NCI-H774 (cell line): ENCODE measurements around the gene CDC23.
"Not testable (repeated sequence)": the region's sequence is repeated elsewhere in the genome, so short reads cannot be mapped to it uniquely, and the experiment has no call there.

Source experiments
- DNase-seq: peaks from one replicate; lab custom pipeline; 2025; lab: John Stamatoyannopoulos, UW

CDC23 gene

DNA sequence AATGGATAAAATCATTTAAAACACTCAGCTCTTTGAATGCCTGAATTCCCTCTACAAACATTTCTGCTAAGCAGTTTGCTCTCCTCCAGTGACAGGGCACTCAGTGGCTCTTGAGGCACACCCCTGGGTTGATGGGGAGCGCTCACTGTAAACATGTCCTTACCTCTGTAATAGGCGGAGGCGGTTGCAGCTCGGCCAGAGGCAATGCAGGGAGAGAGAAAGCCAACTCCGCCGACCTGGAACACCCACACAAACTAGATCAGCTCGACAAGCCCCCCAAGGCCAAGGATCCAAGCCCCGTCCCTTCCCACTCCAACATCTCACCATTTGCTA lies 329 bp downstream of the CDC23 start:
- no peak for DNase-seq

DNA sequence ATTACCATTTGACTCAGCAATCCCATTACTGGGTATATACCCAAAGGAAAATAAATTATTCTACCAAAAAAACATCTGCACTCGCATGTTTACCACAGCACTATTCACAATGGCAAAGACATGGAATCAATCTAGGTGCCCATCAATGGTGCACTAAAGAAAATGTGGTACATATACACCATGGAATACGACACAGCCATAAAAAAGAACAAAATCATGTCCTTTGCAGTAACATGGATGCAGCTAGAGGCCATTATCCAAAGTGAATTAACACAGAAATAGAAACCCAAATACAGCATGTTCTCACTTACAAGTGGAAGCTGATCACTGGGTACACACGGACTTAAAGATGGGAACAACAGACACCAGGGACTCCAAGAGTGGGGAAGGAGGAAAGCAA lies 2.1 kb downstream of the CDC23 start:
- DNase-seq = no peak

DNA sequence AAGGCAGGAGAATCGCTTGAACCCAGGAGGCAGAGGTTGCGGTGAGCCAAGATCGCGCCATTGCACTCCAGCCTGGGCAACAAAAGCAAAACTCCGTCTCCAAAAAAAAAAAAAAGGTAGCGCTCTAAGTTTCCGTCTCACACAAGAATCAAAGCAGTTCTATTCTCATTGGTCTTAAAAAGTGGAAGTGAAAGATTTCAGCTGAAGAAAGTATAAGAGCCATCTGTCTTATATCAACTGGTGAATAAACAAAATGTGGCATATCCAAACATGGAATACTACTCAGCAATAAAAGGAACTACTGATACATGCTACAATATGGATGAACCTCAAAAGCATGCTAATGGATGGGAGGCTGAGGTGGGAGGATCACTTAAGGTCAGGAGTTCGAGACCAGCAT lies 19.3 kb downstream of the CDC23 start:
- not testable (repeated sequence) for DNase-seq

DNA sequence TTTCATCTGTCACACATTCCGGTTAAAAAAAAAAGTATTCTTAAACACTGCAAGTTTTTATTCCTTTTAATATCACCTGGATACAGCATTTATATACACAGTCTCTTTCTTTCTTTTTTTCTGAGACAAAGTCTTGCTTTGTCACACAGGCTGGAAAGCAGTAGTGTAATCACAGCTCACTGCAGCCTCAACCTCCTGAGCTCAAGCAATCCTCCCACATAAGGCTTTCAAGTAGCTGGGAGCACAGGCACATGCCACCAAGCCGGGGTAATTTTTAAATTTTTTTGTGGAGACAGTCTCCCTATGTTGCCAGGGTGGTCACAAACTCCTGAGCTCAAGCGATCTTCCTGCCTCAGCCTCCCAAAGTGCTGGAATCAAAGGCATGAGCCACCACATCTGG lies 20.3 kb downstream of the CDC23 start:
- DNase-seq = no peak

DNA sequence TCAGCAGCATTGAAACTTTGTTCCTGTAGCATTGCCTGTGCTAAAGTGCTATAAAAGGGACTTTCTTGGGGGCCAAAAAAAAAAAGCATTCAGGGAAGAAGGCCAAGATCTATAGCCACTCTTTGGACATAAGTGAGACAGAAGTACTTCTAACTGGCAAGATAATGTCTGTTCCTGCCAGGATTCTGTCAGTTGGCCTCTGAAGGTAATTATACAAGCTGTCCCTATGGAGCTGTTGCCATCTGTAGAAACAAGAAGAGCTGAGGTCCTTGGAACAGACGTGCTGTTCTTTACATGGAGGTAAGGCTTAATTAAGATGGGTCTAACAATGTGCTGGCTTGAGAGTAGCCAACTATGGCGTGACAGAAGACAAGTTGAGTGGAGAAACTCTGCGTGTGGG lies 24.5 kb downstream of the CDC23 start:
- no peak for DNase-seq

DNA sequence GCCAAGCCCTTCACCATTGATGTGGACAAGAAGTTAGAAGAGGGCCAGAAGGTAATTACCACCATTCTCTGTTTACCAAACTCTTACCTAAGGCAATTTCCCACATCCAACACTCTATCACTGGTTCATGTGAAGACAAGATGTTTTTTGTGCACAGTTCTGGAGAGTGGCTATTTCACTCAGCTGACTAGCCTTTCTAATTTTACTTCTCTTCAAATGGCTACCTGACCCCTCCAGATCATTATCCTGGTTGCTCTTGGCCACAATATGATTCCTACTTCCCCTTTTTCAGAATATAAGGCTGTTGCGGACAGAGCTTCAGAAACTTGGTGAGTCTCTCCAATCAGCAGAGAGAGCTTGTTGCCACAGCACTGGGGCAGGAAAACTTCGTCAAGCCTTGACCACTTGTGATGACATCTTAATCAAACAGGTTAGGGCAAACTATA lies 27.1 kb downstream of the CDC23 start:
- DNase-seq = no peak

DNA sequence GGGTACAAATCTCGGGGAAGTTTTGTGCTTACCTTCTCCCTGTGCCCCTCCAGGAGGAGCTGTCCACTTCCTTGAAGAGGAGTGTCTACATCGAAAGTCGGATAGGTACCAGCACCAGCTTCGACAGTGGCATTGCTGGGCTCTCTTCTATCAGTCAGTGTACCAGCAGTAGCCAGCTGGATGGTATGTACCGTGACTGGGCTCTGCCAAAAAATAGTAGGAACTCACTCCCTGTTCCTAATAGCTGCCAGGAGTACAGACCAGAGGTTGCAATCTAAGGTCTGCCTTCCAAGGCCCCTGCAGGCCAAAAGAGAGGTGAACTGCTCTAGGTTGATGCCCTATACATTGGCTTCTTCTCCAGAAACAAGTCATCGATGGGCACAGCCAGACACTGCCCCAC lies 30.3 kb downstream of the CDC23 start:
- no peak for DNase-seq

DNA sequence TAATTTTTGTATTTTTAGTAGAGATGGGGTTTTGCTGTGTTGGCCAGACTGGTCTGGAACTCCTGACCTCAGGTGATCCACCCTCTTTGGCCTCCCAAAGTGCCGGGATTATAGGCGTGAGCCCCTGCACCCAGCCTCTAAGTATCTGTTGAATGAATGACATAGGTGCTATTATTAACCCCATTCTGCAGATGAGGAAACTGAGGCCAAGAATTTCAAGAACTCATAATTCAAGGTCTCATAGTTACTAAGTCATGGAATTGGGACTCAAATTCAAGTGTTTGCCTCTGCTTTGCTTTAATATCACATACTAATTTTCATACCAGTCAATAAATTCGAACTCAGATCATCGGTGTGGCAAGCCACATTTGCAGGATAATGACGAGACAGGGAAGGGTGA lies 32.3 kb downstream of the CDC23 start:
- DNase-seq = no peak

DNA sequence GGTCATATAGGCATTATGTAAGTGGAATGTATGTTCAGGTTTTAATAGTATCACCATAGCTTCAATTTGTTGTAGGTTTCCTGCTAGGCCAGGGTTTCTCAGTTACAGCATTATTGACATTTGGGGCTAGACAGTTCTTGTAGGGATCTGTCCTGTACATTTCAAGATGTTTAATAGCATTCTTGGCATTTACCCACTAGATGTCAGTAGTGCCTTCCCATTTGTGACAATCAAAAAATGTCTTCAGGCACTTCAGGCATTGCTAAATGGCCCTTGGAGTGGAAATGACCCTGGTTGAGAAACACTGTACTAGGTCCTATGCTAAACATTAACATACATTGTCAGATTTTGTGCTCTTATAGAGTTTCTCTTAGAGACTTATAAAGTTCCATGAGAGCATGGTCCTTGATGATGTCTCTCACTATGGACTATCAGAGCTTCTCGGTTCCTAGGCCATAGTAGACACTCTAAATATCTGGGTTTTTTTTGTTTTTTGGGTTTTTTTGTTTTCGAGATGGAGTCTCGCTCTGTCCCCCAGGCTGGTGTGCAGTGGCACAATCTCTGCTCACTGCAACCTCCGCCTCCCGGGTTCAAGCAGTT lies 32.8 kb downstream of the CDC23 start:
- no peak for DNase-seq

DNA sequence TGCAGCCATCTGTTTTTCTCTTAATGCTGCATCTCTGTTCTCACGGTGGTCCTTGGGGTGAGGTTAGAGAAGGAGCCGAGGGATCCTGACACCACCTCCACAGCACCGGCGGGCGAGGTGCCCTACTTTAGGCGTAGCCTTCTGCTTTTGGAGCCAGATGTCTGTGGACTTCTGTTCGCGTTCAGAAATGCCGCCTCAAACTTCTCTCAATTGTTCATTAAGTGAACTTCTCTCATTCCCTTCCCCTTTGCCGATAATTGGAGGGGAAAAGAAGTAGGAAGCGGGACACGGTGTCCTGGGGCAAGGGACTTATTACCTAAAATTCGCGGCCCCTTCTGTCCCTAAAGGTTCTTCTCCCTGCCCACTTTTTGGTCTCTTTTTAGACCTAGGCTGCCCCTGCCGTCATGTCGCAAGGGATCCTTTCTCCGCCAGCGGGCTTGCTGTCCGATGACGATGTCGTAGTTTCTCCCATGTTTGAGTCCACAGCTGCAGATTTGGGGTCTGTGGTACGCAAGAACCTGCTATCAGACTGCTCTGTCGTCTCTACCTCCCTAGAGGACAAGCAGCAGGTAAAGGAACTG lies 33.8 kb downstream of the CDC23 start:
- no peak for DNase-seq

DNA sequence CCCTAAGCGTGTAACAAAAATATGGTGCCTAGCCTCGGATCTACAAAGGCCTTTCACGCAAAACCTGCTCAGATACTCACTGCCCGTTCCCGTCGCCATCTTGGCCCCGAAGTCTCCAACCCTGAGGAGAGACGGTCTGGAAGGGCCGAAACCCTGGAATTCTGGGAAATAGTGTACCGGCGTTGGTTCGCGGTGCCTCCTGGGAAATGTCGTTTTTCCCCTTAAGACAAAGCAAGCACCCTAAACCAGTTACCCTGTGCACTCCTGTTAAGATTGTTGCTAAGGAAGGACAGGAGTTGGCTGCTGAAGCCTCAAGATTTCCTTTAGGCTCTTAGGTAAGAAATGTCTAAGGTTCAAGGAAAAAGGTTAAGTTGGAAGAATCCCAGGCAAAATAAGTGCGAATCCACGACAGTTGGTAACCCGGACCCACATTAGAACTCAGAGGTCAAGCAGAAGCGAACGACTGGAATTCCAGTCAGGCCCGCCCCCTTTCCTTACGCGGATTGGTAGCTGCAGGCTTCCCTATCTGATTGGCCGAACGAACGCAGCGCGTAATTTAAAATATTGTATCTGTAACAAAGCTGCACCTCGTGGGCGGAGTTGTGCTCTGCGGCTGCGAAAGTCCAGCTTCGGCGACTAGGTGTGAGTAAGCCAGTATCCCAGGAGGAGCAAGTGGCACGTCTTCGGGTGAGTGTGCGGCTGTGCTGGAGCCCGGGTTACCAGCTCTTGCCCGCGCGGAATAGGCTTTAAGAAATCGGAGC lies 34.4 kb downstream of the CDC23 start, which contains the start of the genes BRD8 and KIF20A:
Gene BRD8, minus strand, starts transcription at position 115 of the 761 bp plus-strand sequence. Its CDS starts 16 bp downstream, at position 99.
Gene KIF20A, plus strand, starts transcription at position 597 of the 761 bp plus-strand sequence. CDS start 569 bp downstream, outside the sequence.
- peak; percentile 89 for DNase-seq

DNA sequence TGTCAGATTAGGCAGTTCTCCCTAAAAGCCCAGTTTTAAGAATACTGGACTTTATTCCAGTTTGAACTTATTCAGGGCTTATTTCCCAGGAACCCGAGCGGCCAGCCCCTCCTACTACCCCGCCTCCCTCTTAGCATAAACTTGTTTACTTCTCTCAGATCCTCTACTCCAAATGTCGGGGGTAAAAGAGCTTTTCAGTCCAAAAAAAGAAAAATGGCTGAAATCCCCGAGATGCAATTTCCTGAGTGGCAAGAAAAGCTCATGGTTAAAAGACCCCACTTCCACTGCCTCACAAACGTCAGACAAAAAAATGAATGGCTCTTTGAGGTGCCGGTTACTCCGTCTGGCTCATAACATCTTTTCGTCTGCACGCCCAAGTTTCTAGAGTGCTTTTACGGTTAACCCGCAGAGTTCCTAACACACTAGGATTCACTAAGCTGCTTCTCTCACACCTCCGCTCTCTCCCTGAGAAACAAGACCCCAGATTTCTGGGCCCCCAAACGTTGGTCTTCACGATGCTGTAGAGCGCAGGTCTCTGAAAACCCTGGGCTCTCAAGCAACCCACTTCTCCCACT lies 35.1 kb downstream of the CDC23 start:
- DNase-seq = no peak

DNA sequence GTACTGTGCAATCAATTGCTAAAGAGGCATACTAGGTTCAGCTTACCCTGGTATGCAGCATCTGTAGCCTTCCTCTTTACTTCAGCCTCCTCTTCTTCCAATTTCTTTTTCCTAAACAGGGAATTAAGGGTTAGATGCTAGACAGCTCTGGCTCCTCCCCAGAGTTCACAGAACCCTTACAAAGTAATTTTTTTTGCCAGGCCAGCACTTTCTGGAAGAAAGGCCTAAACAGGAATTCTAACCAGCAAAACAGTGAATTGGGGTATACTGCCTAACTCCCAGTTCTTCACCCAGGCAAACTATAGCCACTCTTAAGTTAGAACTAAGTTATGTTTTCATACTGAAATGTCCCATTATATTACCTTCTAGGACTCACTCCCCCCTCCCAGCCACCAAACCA lies 42.8 kb downstream of the CDC23 start:
- no peak for DNase-seq

DNA sequence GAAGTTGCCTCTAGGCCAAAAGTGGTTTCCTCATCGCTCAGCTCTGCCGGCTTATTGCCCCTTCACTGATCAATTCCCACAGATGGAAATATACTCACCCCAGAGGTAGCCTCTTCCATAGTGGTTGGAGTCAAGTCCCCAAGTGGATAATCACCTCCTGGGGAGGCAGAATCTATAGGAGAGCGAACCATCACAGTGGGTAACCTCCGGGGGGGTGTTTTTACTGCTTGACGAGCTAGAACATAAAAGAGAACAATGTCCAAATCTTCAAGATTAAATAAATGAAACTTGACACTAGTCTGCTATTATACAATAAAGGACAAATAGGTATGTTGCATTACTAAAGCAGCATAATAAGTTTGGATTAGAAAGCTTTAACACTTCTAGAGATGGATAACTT lies 44.0 kb downstream of the CDC23 start:
- DNase-seq = no peak

DNA sequence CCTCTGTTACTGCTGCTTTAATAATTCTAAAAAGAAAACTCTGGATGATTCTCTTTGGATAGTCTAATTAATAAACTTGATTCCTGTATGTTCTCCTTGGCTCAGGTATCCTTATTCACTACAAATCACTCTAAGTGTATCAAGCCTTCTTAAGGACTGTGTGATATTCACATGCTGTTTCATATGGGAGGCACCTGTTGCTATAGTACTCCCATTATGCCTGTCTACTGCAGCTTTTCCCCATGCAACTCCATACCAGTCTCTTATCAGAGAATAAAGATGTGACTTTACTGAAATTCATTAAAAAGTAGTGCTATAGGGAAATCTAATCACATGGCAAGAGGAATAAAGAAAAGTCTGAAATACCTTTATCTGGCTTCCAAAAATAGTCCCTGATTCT lies 49.4 kb downstream of the CDC23 start:
- no peak for DNase-seq

DNA sequence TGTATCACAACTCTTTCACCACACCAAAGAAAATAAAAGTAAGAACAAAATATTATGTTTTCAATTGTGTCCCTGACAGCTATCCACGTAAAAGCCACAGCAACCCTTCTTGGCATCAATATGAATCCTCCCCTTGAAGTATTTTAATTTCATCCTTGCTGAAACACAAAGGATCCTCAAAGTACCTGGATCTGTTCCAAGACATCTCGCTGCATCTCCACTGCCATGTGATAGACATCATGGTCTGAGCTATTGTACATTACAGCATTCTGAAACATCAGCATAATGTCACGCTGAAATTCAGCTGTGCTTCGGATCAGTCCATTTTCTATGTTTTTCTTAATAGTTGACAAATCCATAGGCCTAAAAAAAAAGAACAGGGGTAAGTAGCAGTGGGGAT lies 52.4 kb downstream of the CDC23 start:
- no peak for DNase-seq

DNA sequence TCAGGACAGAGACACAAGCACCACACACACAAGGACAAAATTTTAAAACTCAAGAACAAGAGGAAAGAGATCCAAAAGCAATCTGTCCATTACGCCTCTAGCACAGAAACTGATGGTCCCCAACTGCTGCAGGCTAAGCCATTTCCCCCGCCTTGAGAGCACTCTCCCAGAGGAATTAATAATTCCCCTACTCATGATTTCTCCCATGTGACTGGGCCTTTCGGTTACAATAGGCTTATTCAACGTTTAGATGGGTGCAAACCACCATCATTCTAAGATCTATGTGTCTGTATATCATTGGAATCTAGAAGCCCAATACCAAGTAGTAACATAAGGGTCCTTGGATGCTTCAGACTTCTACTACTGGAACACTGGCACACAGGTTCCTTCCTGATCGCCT lies 53.5 kb downstream of the CDC23 start:
- DNase-seq = no peak

DNA sequence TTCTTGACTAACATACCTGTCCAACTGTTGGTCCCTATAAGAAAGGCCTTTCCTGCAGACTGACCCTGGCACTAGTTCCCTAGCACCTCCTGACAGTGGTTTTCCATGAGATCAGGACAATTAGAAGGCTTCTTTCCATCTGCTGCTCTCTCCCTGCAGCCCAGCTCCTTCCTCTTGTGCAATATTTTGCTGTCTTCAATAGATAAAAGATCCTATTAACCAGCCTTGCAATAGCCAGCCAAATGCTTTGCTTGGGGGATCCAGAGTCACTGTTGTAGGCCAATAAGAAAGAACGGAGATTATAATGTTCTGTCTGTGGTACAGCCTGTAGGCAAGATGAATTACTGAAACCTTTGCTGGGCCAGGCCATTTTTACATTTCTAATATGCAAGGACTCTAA lies 55.5 kb downstream of the CDC23 start:
- no peak for DNase-seq

DNA sequence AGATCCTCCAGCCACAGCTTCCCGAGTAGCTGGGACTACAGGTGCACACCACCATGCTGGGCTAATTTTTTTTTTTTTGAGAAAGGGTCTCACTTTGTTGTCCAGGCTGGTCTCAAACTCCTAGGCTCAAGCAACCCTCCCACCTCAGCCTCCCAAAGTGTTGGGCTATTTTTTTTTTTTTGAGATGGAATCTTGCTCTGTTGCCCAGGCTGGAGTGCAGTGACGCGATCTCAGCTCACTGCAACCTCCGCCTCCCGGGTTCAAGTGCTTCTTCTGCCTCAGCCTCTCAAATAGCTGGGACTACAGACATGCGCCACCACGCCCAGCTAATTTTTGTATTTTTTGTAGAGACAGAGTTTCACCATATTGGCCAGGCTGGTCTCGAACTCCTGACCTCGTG lies 57.1 kb downstream of the CDC23 start:
- not testable (repeated sequence) for DNase-seq

DNA sequence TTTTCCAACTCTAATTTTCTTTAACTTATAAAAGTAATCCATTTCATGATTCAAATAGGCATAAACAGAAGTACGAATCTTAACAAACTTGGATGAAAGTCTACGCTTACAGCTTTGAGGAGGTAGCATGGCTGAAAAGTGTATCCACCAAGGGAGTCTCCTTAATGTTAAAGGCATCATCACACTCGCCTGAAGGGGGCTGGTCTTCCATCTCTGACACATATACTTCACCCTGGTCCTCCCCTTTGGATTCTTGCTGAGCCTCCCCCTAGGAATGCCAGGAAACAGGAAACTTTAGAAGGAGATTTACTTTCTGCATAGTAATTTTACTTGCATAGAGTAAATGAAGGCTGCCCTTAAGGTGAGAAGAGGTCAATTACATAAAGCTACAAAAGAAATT lies 63.6 kb downstream of the CDC23 start:
- no peak for DNase-seq

DNA sequence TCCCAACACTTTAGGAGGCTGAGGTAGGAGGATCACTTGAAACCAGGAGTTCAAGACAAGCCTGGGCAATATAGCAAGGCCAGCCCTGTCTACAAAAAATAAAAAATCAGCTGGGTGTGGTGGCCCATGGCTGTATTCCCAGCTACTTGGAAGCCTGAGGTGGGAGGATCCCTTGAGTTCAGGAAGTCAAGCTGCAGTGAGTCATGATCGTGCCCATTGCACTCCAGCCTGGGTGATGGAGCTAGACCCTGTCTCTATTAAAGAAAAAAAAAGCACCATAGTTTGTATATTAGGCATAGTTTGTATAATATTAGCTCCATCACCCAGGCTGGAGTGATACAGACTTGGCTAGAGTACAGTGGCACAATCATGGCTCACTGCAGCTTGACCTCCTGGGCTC lies 64.3 kb downstream of the CDC23 start:
- DNase-seq = no peak

DNA sequence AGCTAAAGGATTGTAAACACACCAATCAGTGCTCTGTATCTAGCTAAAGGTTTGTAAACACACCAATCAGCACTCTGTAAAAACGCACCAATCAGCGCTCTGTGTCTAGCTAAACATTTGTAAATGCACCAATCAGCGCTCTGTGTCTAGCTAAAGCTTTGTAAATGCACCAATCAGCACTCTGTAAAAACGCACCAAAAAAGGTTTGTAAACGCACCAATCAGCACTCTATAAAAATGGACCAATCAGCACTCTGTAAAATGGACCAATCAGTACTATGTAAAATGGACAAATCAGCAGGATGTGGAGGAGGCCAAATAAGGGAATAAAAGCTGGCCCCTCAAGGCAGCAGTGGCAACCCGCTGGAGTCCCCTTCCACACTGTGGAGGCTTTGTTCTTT lies 69.5 kb downstream of the CDC23 start:
- DNase-seq = not testable (repeated sequence)

DNA sequence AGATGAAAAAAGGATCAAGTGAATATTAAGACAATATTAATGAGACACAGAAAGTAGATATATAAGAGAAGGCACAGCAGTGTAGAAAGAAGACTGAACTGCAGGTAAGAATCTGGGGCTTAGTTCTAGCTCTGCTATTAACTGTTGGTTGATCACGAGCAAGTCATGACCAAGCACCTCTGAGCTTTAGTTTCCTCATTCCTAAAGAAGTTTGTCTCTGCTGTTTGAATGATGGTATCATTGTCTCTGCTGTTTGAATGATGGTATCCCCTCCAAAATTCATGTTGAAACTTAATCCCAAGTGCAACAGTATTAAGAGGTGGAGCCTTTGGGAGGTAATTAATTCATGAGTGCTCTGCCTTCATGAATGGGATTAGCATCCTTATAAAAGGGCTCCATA lies 71.4 kb downstream of the CDC23 start:
- DNase-seq = no peak
